ENCODE results near the gene MRPL49. TPM values are rescaled to one million over a fixed set of nuclear protein-coding genes. Genes with fewer than 3 reads are reported as not detected.
A peak's percentile ranks its signal among the peaks of the same experiment; 100 is the strongest.

The MRPL49 gene
- total RNA-seq, 1 donor from 2014 or later = 38.3 TPM

- H3K79me2 ChIP-seq (ENCODE audit: low read depth) = peaks cover 10% of the 10 kb centered on the region
- Mint-ChIP-seq H3K4me1 (peaks cover 8% of the 10 kb centered on the region), H3K36me3 (peaks cover 4% of the 10 kb centered on the region), H3K27ac (no peak overlapping the region), H3K27me3 (ENCODE audit: insufficient read depth, low read depth) (peaks cover 9% of the 10 kb centered on the region), H3K4me3 (no peak overlapping the region), H3K9me3 (no peaks in the 10 kb centered on the region)
- no peak overlapping the region for H3K9ac ChIP-seq
- no peaks in the 10 kb centered on the region for H3K9me3 ChIP-seq (ENCODE audit: low read depth)
- TF ChIP-seq CTCF (IDR thresholded peaks at IDR 0.05) (no peak), EZH2phosphoT487 (IDR thresholded peaks at IDR 0.05) (no peak), EZH2 (IDR thresholded peaks at IDR 0.05) (no peak)
- no peaks in the 10 kb centered on the region for H3K36me3 ChIP-seq
- no peak overlapping the region for H3K4me3 ChIP-seq
- H3K27ac ChIP-seq = no peak overlapping the region
- no peaks in the 10 kb centered on the region for H4K20me1 ChIP-seq (ENCODE audit: low read depth)
- H3K27me3 ChIP-seq = no peaks in the 10 kb centered on the region
- H2AFZ ChIP-seq (replicated peaks) = no peak overlapping the region
- no peak for DNase-seq (ENCODE audit: low spot score)
- H3K4me2 ChIP-seq = no peak overlapping the region
- H3K4me1 ChIP-seq = peaks cover 6% of the 10 kb centered on the region
- H3F3A ChIP-seq (ENCODE audit: low read depth) = peaks cover 2% of the 10 kb centered on the region
These were observed 32.5 kb upstream of the MRPL49 start for GRCh38 chr11:65089621-65090020.

- Histone ChIP-seq H3K4me1 (no peaks in the 10 kb centered on the region), H3F3A (ENCODE audit: low read depth) (no peaks in the 10 kb centered on the region), H2AFZ (replicated peaks) (no peak overlapping the region), H3K27me3 (no peaks in the 10 kb centered on the region), H3K79me2 (ENCODE audit: low read depth) (no peaks in the 10 kb centered on the region), H3K4me3 (no peak overlapping the region), H3K9ac (no peak overlapping the region), H3K27ac (no peak overlapping the region), H4K20me1 (ENCODE audit: low read depth) (no peaks in the 10 kb centered on the region), H3K36me3 (no peaks in the 10 kb centered on the region), H3K4me2 (no peak overlapping the region), H3K9me3 (ENCODE audit: low read depth) (no peaks in the 10 kb centered on the region)
- Mint-ChIP-seq H3K27me3 (ENCODE audit: insufficient read depth, low read depth) (peaks cover 8% of the 10 kb centered on the region), H3K4me3 (no peak overlapping the region), H3K9me3 (no peaks in the 10 kb centered on the region), H3K36me3 (peaks cover 3% of the 10 kb centered on the region), H3K27ac (no peak overlapping the region), H3K4me1 (peaks cover 7% of the 10 kb centered on the region)
- no peak for DNase-seq (ENCODE audit: low spot score)
- TF ChIP-seq CTCF (IDR thresholded peaks at IDR 0.05) (no peak), EZH2 (IDR thresholded peaks at IDR 0.05) (no peak), EZH2phosphoT487 (IDR thresholded peaks at IDR 0.05) (no peak)
These were observed 31.5 kb upstream of the MRPL49 start for GRCh38 chr11:65090628-65091027.

- peaks cover 4% of the 10 kb centered on the region for H3K36me3 Mint-ChIP-seq
- H3K27ac Mint-ChIP-seq = peak overlapping the region; percentile 100
- no peaks in the 10 kb centered on the region for H3K9me3 Mint-ChIP-seq
- Histone ChIP-seq H2AFZ (replicated peaks) (peak overlapping the region; percentile 99), H3K4me2 (no peak overlapping the region), H3K4me1 (peaks cover 7% of the 10 kb centered on the region), H3K4me3 (peak overlapping the region; percentile 92), H3K9me3 (ENCODE audit: low read depth) (no peaks in the 10 kb centered on the region), H3K27me3 (no peaks in the 10 kb centered on the region), H3K36me3 (no peaks in the 10 kb centered on the region), H3K27ac (no peak overlapping the region), H4K20me1 (ENCODE audit: low read depth) (peaks cover 13% of the 10 kb centered on the region), H3K79me2 (ENCODE audit: low read depth) (peaks cover 14% of the 10 kb centered on the region), H3F3A (ENCODE audit: low read depth) (peaks cover 7% of the 10 kb centered on the region), H3K9ac (no peak overlapping the region)
- H3K27me3 Mint-ChIP-seq (ENCODE audit: insufficient read depth, low read depth) = no peaks in the 10 kb centered on the region
- no peak for TF ChIP-seq EZH2 (IDR thresholded peaks at IDR 0.05)
- TF ChIP-seq CTCF (IDR thresholded peaks at IDR 0.05) = no peak
- TF ChIP-seq EZH2phosphoT487 (IDR thresholded peaks at IDR 0.05) = no peak
- H3K4me1 Mint-ChIP-seq = peaks cover 7% of the 10 kb centered on the region
- H3K4me3 Mint-ChIP-seq = peak overlapping the region; percentile 95
- DNase-seq (ENCODE audit: low spot score) = no peak
These were observed 26.7 kb upstream of the MRPL49 start for GRCh38 chr11:65095427-65095826.
